CD4-positive, alpha-beta T cell (primary cell): ENCODE data around the gene IL16. TPM values are rescaled to one million over a fixed set of nuclear protein-coding genes. Genes with fewer than 3 reads are reported as not detected.

Source experiments
- ATAC-seq: fragments of 200-7000 bp; cut with Tn5 transposase; one replicate; pipeline ENCODE4 v1.10.0; 2022; ENCODE audit warnings: mild to moderate bottlenecking; ENCODE audit not compliant: poor library complexity
- CTCF ChIA-PET: fragments of 350-600 bp; sonication (Branson Sonifier 250); formaldehyde crosslinking; loops from one replicate; lab custom pipeline; 2021; ENCODE audit warnings: antibody characterized with exemption, inconsistent platforms; lab: Charles Lee
- POLR2A ChIA-PET: fragments of 350-600 bp; sonication (Branson Sonifier 250); formaldehyde crosslinking; loops from one replicate; lab custom pipeline; 2021; ENCODE audit warnings: antibody characterized with exemption, inconsistent platforms; lab: Charles Lee
- DNase-seq, 14 experiments: peaks; one replicate each; pipeline ENCODE4 v3.0.0-alpha.2; 2013 to 2020; ENCODE audit warnings: mixed read lengths in 2 of 14
- H3K27ac ChIP-seq, 2 donors: one replicate each; pipeline versions ENCODE4 v1.5.1 to v1.7.0; 2013; ENCODE audit warnings: low read length in 2 of 2, low read depth in 1 of 2, mild to moderate bottlenecking in 1 of 2
- H3K27me3 ChIP-seq, 2 experiments: 1 replicate in 1 of 2; 2 replicates in 1 of 2; pipeline versions ENCODE4 v1.6.1 to v1.7.0; 2013; ENCODE audit warnings: low read length in 2 of 2, control low read depth in 1 of 2, mild to moderate bottlenecking in 1 of 2, moderate library complexity in 1 of 2; ENCODE audit not compliant: insufficient read depth in 2 of 2, control insufficient read depth in 1 of 2
- H3K36me3 ChIP-seq: one replicate; pipeline ENCODE4 v1.6.1; 2013; ENCODE audit warnings: low read length, control low read depth; ENCODE audit not compliant: insufficient read depth
- H3K4me1 ChIP-seq: one replicate; pipeline ENCODE4 v1.6.1; 2013; ENCODE audit warnings: low read length, control low read depth; ENCODE audit not compliant: insufficient read depth
- H3K4me3 ChIP-seq: one replicate; pipeline ENCODE4 v1.5.1; 2013; ENCODE audit warnings: mild to moderate bottlenecking, low read length, moderate library complexity
- H3K9me3 ChIP-seq, 2 experiments: 1 replicate in 1 of 2; 2 replicates in 1 of 2; pipeline versions ENCODE4 v1.6.1 to v1.7.0; 2013; ENCODE audit warnings: low read length in 2 of 2, mild to moderate bottlenecking in 2 of 2, control low read depth in 1 of 2, moderate library complexity in 1 of 2; ENCODE audit not compliant: control insufficient read depth in 1 of 2, insufficient read depth in 1 of 2
- H3K27ac Mint-ChIP-seq: one replicate; pipeline ENCODE4 v1.8.0; 2020; ENCODE audit warnings: mixed read lengths
- H3K27me3 Mint-ChIP-seq: one replicate; pipeline ENCODE4 v1.8.0; 2021; ENCODE audit warnings: mixed read lengths
- H3K36me3 Mint-ChIP-seq: one replicate; pipeline ENCODE4 v1.8.0; 2021; ENCODE audit warnings: low read depth, mixed read lengths
- H3K4me1 Mint-ChIP-seq: one replicate; pipeline ENCODE4 v1.8.0; 2021; ENCODE audit warnings: low read depth, mixed read lengths
- H3K4me3 Mint-ChIP-seq: one replicate; pipeline ENCODE4 v1.8.0; 2020; ENCODE audit warnings: mild to moderate bottlenecking, mixed read lengths
- H3K9me3 Mint-ChIP-seq: one replicate; pipeline ENCODE4 v1.8.0; 2020; ENCODE audit warnings: mixed read lengths
- CTCF ChIP-seq: fragments of 200-600 bp; IDR thresholded peaks from one replicate; pipeline ENCODE4 v1.8.0; 2022; ENCODE audit warnings: antibody characterized with exemption, mild to moderate bottlenecking
- intact Hi-C, 2 experiments: fragments of 100-400 bp; cut with DNase I in 1 of 2; cut with micrococcal nuclease in 1 of 2; formaldehyde crosslinking; loops; one replicate each; pipeline versions ENCODE4 v1.15.1 to v1.9.0; 2023 to 2025; cut with DNase I, micrococcal nuclease
- total RNA-seq, 174 experiments: library from RNA in 2 of 174; stranded (reverse) in 2 of 174; gene quantifications; one replicate each; pipeline ENCODE4 v1.2.3 and lab custom pipeline; 2021 to 2026

Gene IL16
- total RNA-seq, 2 experiments from 2014 or later, result 164 to 168 TPM

DNA sequence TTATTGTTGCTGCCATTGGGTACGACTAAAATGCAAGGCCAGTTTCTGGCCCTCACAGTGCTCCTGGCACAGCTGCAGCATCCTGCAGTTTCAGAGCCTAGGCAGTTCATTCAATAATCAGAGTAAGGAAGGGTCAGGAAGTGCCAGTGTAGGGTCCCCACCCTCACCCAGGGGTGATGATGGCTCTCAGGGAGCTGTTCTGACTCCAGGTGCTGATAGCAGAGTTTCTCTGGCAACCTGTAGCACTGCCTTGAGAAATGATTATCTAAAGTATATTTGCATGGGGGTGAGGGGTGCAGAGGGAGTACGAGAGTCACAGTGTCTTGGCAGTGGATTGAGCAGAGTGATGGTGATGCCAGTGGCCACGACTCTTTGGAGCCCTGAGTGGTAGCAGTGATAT lies 15.5 kb upstream of the IL16 start:
- H3K4me3 ChIP-seq, result no peak overlapping the region
- no peak overlapping the region for H3K4me3 Mint-ChIP-seq
- ATAC-seq (no peak), DNase-seq (no peak)
- ChIA-PET POLR2A (no interaction called here), CTCF (no interaction called here)
- no peaks in the 10 kb centered on the region for H3K4me1 ChIP-seq
- peaks cover 0 to 5% of the 10 kb centered on the region in 2 experiments for H3K9me3 ChIP-seq
- H3K27me3 Mint-ChIP-seq, result peaks cover 43% of the 10 kb centered on the region
- no peaks in the 10 kb centered on the region for H3K4me1 Mint-ChIP-seq
- TF ChIP-seq CTCF, result no peak
- H3K36me3 Mint-ChIP-seq, result no peaks in the 10 kb centered on the region
- intact Hi-C loops, result no loop called here
- no peaks in the 10 kb centered on the region for H3K36me3 ChIP-seq
- peaks cover 14 to 18% of the 10 kb centered on the region in 2 experiments for H3K27me3 ChIP-seq
- H3K9me3 Mint-ChIP-seq, result no peaks in the 10 kb centered on the region
- H3K27ac Mint-ChIP-seq, result no peak overlapping the region
- no peak overlapping the region for H3K27ac ChIP-seq

GRCh38 chr15:81182031-81182755 lies 14.5 kb upstream of the IL16 start:
- Mint-ChIP-seq H3K9me3 (no peaks in the 10 kb centered on the region), H3K27me3 (peaks cover 40% of the 10 kb centered on the region), H3K36me3 (no peaks in the 10 kb centered on the region), H3K4me1 (no peaks in the 10 kb centered on the region), H3K27ac (no peak overlapping the region), H3K4me3 (no peak overlapping the region)
- ChIA-PET CTCF (no interaction called here), POLR2A (no interaction called here)
- TF ChIP-seq CTCF, result no peak
- Histone ChIP-seq H3K9me3 (no peaks in the 10 kb centered on the region), H3K36me3 (no peaks in the 10 kb centered on the region), H3K27me3 (peaks cover 14 to 18% of the 10 kb centered on the region in 2 experiments), H3K4me3 (no peak overlapping the region), H3K4me1 (no peaks in the 10 kb centered on the region), H3K27ac (no peak overlapping the region)
- DNase-seq (no peak), ATAC-seq (no peak)
- intact Hi-C loops, result no loop called here

DNA sequence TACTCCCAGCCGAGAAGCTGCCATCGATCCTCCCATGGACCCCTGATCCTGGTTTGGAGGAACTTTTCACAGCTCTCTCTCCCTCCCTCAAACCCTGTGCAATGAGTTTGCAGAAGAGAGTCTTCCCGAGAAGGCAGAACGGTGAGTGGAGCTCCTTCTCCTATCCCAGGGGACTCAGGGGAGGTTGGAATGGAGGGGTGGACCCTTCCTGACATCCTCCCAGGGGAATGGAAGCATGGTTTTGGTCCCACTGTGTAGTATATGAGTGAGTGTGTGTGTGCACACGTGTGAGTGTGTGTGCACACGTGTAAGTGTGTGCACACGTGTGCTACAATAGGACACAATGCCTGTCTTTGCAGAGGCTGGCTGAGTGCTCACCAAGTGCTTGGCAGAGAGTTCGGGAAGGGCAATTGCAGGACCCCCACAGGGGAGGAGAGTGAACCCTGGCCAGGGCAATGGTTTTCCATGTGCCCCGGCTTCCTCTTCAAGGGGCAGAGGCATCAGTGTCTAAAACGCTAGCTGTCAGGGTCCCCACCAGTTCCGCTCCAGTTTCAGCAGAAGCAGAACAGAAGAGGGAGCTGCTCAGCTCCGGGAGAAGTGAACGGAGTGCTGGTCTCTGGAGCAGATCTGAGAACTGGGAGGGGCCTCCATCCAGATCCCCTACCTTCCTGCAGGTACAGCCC lies 13.8 kb upstream of the IL16 start:
- Mint-ChIP-seq H3K27ac (no peak overlapping the region), H3K9me3 (no peaks in the 10 kb centered on the region)
- POLR2A ChIA-PET, result no interaction called here

More for the DNA sequence above, 13.8 kb upstream of the IL16 start:
- CTCF ChIA-PET, result no interaction called here
- no peaks in the 10 kb centered on the region for H3K36me3 ChIP-seq
- H3K4me1 Mint-ChIP-seq, result no peaks in the 10 kb centered on the region
- peak in 1 of 14 experiments; percentile 14 for DNase-seq
- peaks cover 14 to 18% of the 10 kb centered on the region in 2 experiments for H3K27me3 ChIP-seq
- TF ChIP-seq CTCF, result no peak
- ATAC-seq, result no peak
- peaks cover 41% of the 10 kb centered on the region for H3K27me3 Mint-ChIP-seq
- intact Hi-C loops, result no loop called here
- H3K4me1 ChIP-seq, result no peaks in the 10 kb centered on the region
- no peak overlapping the region for H3K4me3 ChIP-seq
- H3K4me3 Mint-ChIP-seq, result no peak overlapping the region
- no peaks in the 10 kb centered on the region for H3K36me3 Mint-ChIP-seq
- H3K9me3 ChIP-seq, result no peaks in the 10 kb centered on the region
- no peak overlapping the region for H3K27ac ChIP-seq
